GM19463 (cell line): ENCODE measurements around the gene NDUFV1.
A peak's percentile ranks its signal among the peaks of the same experiment; 100 is the strongest.
"Not testable (repeated sequence)": the region's sequence is repeated elsewhere in the genome, so short reads cannot be mapped to it uniquely, and the experiment has no call there.

Experiments
- ATAC-seq: cut with Tn5 transposase; IDR thresholded peaks from one replicate; pipeline ENCODE4 v1.9.1; 2021; ENCODE audit warnings: mild to moderate bottlenecking, moderate library complexity; ENCODE audit not compliant: unreplicated experiment

The NDUFV1 gene

GRCh38 chr11:67585911-67586310 lies 20.8 kb upstream of the NDUFV1 start:
- ATAC-seq = no peak

- ATAC-seq = no peak
These were observed 20.0 kb upstream of the NDUFV1 start for GRCh38 chr11:67586568-67587250.

- ATAC-seq = peak; percentile 39
These were observed 18.6 kb upstream of the NDUFV1 start for GRCh38 chr11:67588136-67588503.

- ATAC-seq = not testable (repeated sequence)
These were observed 17.8 kb upstream of the NDUFV1 start for GRCh38 chr11:67588899-67589415.

GRCh38 chr11:67592880-67593564 lies 13.7 kb upstream of the NDUFV1 start:
- no peak for ATAC-seq

- no peak for ATAC-seq
These were observed 13.2 kb upstream of the NDUFV1 start for GRCh38 chr11:67593565-67593905.

GRCh38 chr11:67594480-67594879 lies 12.3 kb upstream of the NDUFV1 start:
- no peak for ATAC-seq

GRCh38 chr11:67596753-67597300 lies 9.9 kb upstream of the NDUFV1 start:
- ATAC-seq = no peak

GRCh38 chr11:67597458-67597857 lies 9.3 kb upstream of the NDUFV1 start:
- not testable (repeated sequence) for ATAC-seq

- not testable (repeated sequence) for ATAC-seq
These were observed 8.8 kb upstream of the NDUFV1 start for GRCh38 chr11:67597963-67598362.

GRCh38 chr11:67599149-67599548 lies 7.6 kb upstream of the NDUFV1 start:
- no peak for ATAC-seq

- ATAC-seq = peak; percentile 53
These were observed 6.3 kb upstream of the NDUFV1 start for GRCh38 chr11:67600324-67601029.

- ATAC-seq = no peak
These were observed 5.6 kb upstream of the NDUFV1 start for GRCh38 chr11:67601098-67601497.

- not testable (repeated sequence) for ATAC-seq
These were observed 2.6 kb upstream of the NDUFV1 start for GRCh38 chr11:67604119-67604518.

GRCh38 chr11:67604815-67605214 lies 1.9 kb upstream of the NDUFV1 start:
- no peak for ATAC-seq

GRCh38 chr11:67605231-67606011 lies 1.3 kb upstream of the NDUFV1 start:
- no peak for ATAC-seq

GRCh38 chr11:67606093-67606491 lies 644 bp upstream of the NDUFV1 start:
- ATAC-seq = no peak

- ATAC-seq = no peak
These were observed 771 bp downstream of the NDUFV1 start for GRCh38 chr11:67607507-67607906.

- no peak for ATAC-seq
These were observed 1.8 kb downstream of the NDUFV1 start for GRCh38 chr11:67608486-67608885.

- no peak for ATAC-seq
These were observed 2.6 kb downstream of the NDUFV1 start for GRCh38 chr11:67609316-67609715.
